ENCODE measurements around the gene NFATC3. TPM values are rescaled to one million over a fixed set of nuclear protein-coding genes. Genes with fewer than 3 reads are reported as not detected.

NFATC3 gene
- total and polyA plus RNA-seq, 2 experiments from 2014 or later, result 13.1 to 35.9 TPM

DNA sequence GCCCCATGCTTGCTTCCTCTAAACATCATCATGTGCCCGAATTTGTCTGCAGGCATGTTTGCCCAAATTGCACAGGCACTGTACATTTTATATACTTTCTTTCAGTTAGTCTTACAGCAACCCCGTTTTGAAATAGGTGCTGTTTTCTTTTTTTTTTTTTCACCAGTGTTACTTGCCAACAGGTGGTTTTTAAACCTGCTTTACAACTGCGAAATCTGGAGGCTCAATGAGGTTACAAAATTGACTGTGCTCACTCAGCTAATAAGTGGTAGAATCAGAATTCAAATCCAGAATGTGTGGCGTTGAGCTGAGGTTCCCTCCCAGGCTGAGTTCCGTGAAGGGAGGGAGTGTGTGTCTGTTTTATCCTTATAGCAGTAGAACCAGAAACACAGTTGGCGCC lies 165.8 kb downstream of the NFATC3 start:
- Histone ChIP-seq H3K9me3 (ENCODE audit: low read depth) (no peaks in the 10 kb centered on the region), H3K27ac (no peak overlapping the region), H3K4me3 (no peak overlapping the region), H3K9me2 (replicated peaks; ENCODE audit: insufficient read depth) (no peaks in the 10 kb centered on the region), H3K79me2 (peaks cover 4% of the 10 kb centered on the region), H3K36me3 (replicated peaks; ENCODE audit: insufficient read depth, low read depth) (no peaks in the 10 kb centered on the region), H3K27me3 (no peaks in the 10 kb centered on the region), H3K4me1 (ENCODE audit: insufficient read depth) (peaks cover 3% of the 10 kb centered on the region), H2AFZ (no peak overlapping the region), H3K4me2 (no peak overlapping the region), H4K20me1 (ENCODE audit: insufficient read depth, poor library complexity, severe bottlenecking) (no peaks in the 10 kb centered on the region)
- DNase-seq (ENCODE audit: low spot score), result no peak
- 93% methylated on average over 6 of the region's 6 CpGs for WGBS (ENCODE audit: low lambda C conversion rate, missing lambda C conversion rate)
- TF ChIP-seq EZH2 (IDR thresholded peaks at IDR 0.05; ENCODE audit: borderline replicate concordance) (no peak), EZH2phosphoT487 (IDR thresholded peaks at IDR 0.05; ENCODE audit: low read depth, severe bottlenecking, unreplicated experiment) (no peak)
- TF ChIP-seq, protein P1, sequence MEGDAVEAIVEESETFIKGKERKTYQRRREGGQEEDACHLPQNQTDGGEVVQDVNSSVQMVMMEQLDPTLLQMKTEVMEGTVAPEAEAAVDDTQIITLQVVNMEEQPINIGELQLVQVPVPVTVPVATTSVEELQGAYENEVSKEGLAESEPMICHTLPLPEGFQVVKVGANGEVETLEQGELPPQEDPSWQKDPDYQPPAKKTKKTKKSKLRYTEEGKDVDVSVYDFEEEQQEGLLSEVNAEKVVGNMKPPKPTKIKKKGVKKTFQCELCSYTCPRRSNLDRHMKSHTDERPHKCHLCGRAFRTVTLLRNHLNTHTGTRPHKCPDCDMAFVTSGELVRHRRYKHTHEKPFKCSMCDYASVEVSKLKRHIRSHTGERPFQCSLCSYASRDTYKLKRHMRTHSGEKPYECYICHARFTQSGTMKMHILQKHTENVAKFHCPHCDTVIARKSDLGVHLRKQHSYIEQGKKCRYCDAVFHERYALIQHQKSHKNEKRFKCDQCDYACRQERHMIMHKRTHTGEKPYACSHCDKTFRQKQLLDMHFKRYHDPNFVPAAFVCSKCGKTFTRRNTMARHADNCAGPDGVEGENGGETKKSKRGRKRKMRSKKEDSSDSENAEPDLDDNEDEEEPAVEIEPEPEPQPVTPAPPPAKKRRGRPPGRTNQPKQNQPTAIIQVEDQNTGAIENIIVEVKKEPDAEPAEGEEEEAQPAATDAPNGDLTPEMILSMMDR (IDR thresholded peaks at IDR 0.05; ENCODE audit: poor library complexity), result no peak

DNA sequence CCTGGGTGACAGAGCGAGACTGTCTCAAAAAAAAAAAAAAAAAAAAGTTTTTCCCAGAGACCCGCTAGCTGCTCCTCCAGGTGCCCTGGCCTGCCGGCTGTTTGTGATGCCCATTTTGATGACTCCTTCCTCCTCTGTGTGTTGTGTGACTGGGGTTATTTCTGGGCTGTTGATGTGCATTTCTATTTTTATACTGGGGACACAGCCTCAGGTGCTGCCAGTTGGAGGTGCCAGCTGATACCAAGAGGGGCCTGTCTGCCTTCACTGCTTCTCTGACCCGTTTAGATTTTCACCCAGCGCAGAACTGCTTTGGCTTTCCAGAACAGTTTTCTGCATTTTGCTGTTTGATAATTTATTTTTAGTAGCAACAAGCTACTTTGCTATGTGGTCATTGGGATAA lies 166.7 kb downstream of the NFATC3 start:
- Histone ChIP-seq H3K27ac (no peak overlapping the region), H3K9me3 (ENCODE audit: low read depth) (no peaks in the 10 kb centered on the region), H3K27me3 (no peaks in the 10 kb centered on the region), H3K79me2 (no peaks in the 10 kb centered on the region), H3K4me2 (no peak overlapping the region), H3K9me2 (replicated peaks; ENCODE audit: insufficient read depth) (no peaks in the 10 kb centered on the region), H4K20me1 (ENCODE audit: insufficient read depth, poor library complexity, severe bottlenecking) (no peaks in the 10 kb centered on the region), H2AFZ (no peak overlapping the region), H3K36me3 (replicated peaks; ENCODE audit: insufficient read depth, low read depth) (no peaks in the 10 kb centered on the region), H3K4me1 (ENCODE audit: insufficient read depth) (peaks cover under 1% of the 10 kb centered on the region), H3K4me3 (no peak overlapping the region)
- no peak for TF ChIP-seq EZH2phosphoT487 (IDR thresholded peaks at IDR 0.05; ENCODE audit: low read depth, severe bottlenecking, unreplicated experiment)
- TF ChIP-seq, protein P1 (IDR thresholded peaks at IDR 0.05; ENCODE audit: poor library complexity), result no peak
- TF ChIP-seq EZH2 (IDR thresholded peaks at IDR 0.05; ENCODE audit: borderline replicate concordance), result no peak
- DNase-seq (ENCODE audit: low spot score), result no peak
- WGBS (ENCODE audit: low lambda C conversion rate, missing lambda C conversion rate), result 90% methylated on average over 5 of the region's 5 CpGs

DNA sequence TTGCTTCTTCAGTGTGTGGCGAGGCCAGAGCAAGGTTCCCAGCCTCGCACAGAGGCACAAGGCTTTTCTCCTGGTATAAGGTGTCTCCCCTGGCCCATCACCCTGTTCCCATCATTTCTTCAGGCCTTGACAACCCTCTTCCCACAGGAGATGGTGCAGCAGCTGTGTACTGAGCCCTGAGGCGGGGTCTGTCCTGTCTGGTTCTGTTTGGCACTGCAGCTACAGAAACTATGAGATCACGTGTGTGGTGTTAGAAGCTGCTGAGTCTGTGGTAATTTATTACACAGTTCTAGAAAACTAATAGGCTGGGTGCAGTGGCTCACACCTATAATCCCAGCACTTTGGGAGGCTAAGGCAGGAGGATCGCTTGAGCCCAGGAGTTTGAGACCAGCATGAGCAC lies 167.2 kb downstream of the NFATC3 start:
- no peaks in the 10 kb centered on the region for H3K9me2 ChIP-seq (replicated peaks; ENCODE audit: insufficient read depth)
- no peaks in the 10 kb centered on the region for H3K36me3 ChIP-seq (replicated peaks; ENCODE audit: insufficient read depth, low read depth)
- H2AFZ ChIP-seq, result no peak overlapping the region
- no peaks in the 10 kb centered on the region for H3K79me2 ChIP-seq
- no peaks in the 10 kb centered on the region for H3K27me3 ChIP-seq
- no peak for DNase-seq (ENCODE audit: low spot score)
- peaks cover 6% of the 10 kb centered on the region for H3K4me1 ChIP-seq (ENCODE audit: insufficient read depth)
- WGBS (ENCODE audit: low lambda C conversion rate, missing lambda C conversion rate), result 90% methylated on average over 5 of the region's 5 CpGs
- no peak overlapping the region for H3K4me2 ChIP-seq
- no peak overlapping the region for H3K4me3 ChIP-seq
- no peaks in the 10 kb centered on the region for H4K20me1 ChIP-seq (ENCODE audit: insufficient read depth, poor library complexity, severe bottlenecking)
- no peak overlapping the region for H3K27ac ChIP-seq
- TF ChIP-seq, protein P1 (IDR thresholded peaks at IDR 0.05; ENCODE audit: poor library complexity), result no peak
- no peaks in the 10 kb centered on the region for H3K9me3 ChIP-seq (ENCODE audit: low read depth)

DNA sequence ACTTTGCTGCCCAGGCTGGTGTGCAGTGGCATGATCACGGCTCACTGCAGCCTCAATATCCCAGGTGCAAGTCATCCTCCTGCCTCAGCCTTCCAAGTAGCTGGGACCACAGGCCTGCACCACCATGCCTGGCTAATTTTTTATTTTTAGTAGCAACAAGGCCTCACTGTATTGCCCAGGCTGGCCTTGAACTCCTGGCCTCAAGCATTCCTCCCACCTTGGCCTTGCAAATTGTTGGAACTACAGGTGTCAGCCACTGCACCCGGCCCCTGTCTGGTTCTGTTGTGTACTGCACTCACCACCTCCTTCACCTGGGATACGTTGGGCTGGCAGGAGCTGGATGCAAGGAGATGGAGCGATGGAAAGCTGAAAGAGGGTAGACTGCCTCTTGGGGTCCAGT lies 168.6 kb downstream of the NFATC3 start:
- Histone ChIP-seq H3K4me3 (no peak overlapping the region), H4K20me1 (ENCODE audit: insufficient read depth, poor library complexity, severe bottlenecking) (no peaks in the 10 kb centered on the region), H3K4me1 (ENCODE audit: insufficient read depth) (peaks cover 17% of the 10 kb centered on the region), H3K79me2 (no peaks in the 10 kb centered on the region), H2AFZ (no peak overlapping the region), H3K9me2 (replicated peaks; ENCODE audit: insufficient read depth) (no peaks in the 10 kb centered on the region), H3K27ac (no peak overlapping the region), H3K9me3 (ENCODE audit: low read depth) (no peaks in the 10 kb centered on the region), H3K4me2 (no peak overlapping the region), H3K36me3 (replicated peaks; ENCODE audit: insufficient read depth, low read depth) (no peaks in the 10 kb centered on the region), H3K27me3 (no peaks in the 10 kb centered on the region)
- TF ChIP-seq EZH2phosphoT487 (IDR thresholded peaks at IDR 0.05; ENCODE audit: low read depth, severe bottlenecking, unreplicated experiment), result no peak
- TF ChIP-seq, protein P1 (IDR thresholded peaks at IDR 0.05; ENCODE audit: poor library complexity), result no peak
- no peak for TF ChIP-seq EZH2 (IDR thresholded peaks at IDR 0.05; ENCODE audit: borderline replicate concordance)
- no peak for DNase-seq (ENCODE audit: low spot score)
- 96% methylated on average over 4 of the region's 4 CpGs for whole genome bisulfite sequencing (ENCODE audit: low lambda C conversion rate, missing lambda C conversion rate)
